Measurements from ENCODE around the gene STEAP3.

The STEAP3 gene

DNA sequence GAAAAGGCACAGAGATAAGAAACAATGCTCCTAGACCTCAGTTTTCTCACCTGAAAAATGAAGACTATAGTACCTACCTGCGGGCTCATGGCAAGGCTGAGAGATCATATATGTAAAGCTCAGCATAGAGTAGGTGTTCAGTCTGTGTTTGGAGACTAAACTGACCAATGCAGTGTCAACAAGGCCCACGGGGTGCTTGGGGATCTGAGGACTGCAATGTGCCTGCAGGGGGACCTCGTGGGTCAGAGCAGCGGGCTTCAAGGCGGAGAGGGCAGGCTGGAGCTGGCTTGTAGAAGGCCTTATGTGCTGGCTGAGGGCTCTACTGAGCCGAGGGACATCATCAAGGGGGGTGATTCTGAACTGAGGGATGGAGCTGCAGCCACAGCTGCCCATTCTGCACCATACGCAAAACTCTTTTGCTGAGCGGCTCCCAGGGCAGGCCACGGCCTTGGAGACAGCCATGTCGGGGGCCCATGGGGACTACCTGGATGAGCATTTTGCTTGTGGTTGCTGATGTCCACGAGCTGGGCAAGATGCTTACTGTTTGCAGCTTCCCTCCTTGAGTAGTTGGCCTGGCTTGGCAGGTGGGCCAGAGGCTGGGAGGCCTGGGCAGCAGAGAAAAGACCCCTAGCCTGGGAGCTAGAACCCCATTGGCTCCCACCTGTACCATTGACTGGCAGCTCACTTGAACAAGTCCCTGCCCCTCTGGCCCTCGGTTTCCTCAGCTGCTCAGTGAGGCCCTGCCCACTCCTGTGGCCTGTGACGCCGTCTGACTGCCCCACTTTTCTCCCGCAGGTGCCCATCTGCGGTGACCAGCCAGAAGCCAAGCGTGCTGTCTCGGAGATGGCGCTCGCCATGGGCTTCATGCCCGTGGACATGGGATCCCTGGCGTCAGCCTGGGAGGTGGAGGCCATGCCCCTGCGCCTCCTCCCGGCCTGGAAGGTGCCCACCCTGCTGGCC is 23.5 kb downstream of the STEAP3 start:
- Histone ChIP-seq H3K23ac (ENCODE audit: low read length) (no peak overlapping the region), H2BK12ac (ENCODE audit: low read length) (no peak overlapping the region), H2BK5ac (ENCODE audit: low read depth, low read length, poor library complexity) (no peak overlapping the region), H3K36me3 (ENCODE audit: control insufficient read depth in 1 of 2, insufficient read depth in 2 of 2, low read length in 2 of 2) (no peaks in the 10 kb centered on the region), H3K4me1 (ENCODE audit: control insufficient read depth in 1 of 2, insufficient read depth in 2 of 2, low read length in 2 of 2) (peaks cover 0 to 4% of the 10 kb centered on the region in 2 experiments), H3K27ac (ENCODE audit: low read depth, low read length) (no peak overlapping the region), H3K4me3 (ENCODE audit: low read depth, low read length) (no peak overlapping the region), H2AFZ (ENCODE audit: insufficient read depth, low read length, poor library complexity) (no peak overlapping the region), H3K4me2 (ENCODE audit: low read length) (no peak overlapping the region), H4K91ac (ENCODE audit: low read depth, low read length) (no peak overlapping the region), H3K4ac (ENCODE audit: low read depth, low read length) (no peak overlapping the region), H3K9me3 (ENCODE audit: insufficient read depth, low read depth, low read length) (no peaks in the 10 kb centered on the region), H4K8ac (ENCODE audit: low read depth, low read length) (no peak overlapping the region), H4K12ac (ENCODE audit: low read depth, low read length) (no peak overlapping the region), H3K27me3 (ENCODE audit: insufficient read depth, low read length) (no peaks in the 10 kb centered on the region), H3K79me1 (ENCODE audit: low read length) (peaks cover 2% of the 10 kb centered on the region), H3K9ac (ENCODE audit: low read length) (no peak overlapping the region), H2BK120ac (ENCODE audit: insufficient read depth, low read length, poor library complexity) (no peak overlapping the region), H3K14ac (ENCODE audit: low read length) (no peak overlapping the region), H3K18ac (ENCODE audit: low read length) (no peak overlapping the region), H3K79me2 (ENCODE audit: control insufficient read depth, insufficient read depth, low read length, poor library complexity) (no peaks in the 10 kb centered on the region), H2AK5ac (ENCODE audit: low read length) (no peak overlapping the region)
- DNase-seq, result no peak
- WGBS (ENCODE audit: extremely low coverage, insufficient coverage, insufficient read length), result no CpG with 5 or more reads among the region's 24 CpGs

GRCh38 chr2:119247844-119248271 is 24.2 kb downstream of the STEAP3 start:
- H3K23ac ChIP-seq (ENCODE audit: low read length), result no peak overlapping the region
- no peak overlapping the region for H2AK5ac ChIP-seq (ENCODE audit: low read length)
- H3K4ac ChIP-seq (ENCODE audit: low read depth, low read length), result no peak overlapping the region
- H3K79me1 ChIP-seq (ENCODE audit: low read length), result no peaks in the 10 kb centered on the region
- no peak overlapping the region for H3K14ac ChIP-seq (ENCODE audit: low read length)
- no peak overlapping the region for H3K18ac ChIP-seq (ENCODE audit: low read length)
- no peak overlapping the region for H4K91ac ChIP-seq (ENCODE audit: low read depth, low read length)
- no peak overlapping the region for H2BK120ac ChIP-seq (ENCODE audit: insufficient read depth, low read length, poor library complexity)
- no peaks in the 10 kb centered on the region for H3K27me3 ChIP-seq (ENCODE audit: insufficient read depth, low read length)
- no peak overlapping the region for H2BK12ac ChIP-seq (ENCODE audit: low read length)
- no peaks in the 10 kb centered on the region for H3K36me3 ChIP-seq (ENCODE audit: control insufficient read depth in 1 of 2, insufficient read depth in 2 of 2, low read length in 2 of 2)
- no peak overlapping the region for H3K9ac ChIP-seq (ENCODE audit: low read length)
- H2BK5ac ChIP-seq (ENCODE audit: low read depth, low read length, poor library complexity), result no peak overlapping the region
- WGBS (ENCODE audit: extremely low coverage, insufficient coverage, insufficient read length), result no CpG with 5 or more reads among the region's 29 CpGs
- no peak overlapping the region for H3K4me2 ChIP-seq (ENCODE audit: low read length)
- no peak overlapping the region for H3K27ac ChIP-seq (ENCODE audit: low read depth, low read length)
- H4K12ac ChIP-seq (ENCODE audit: low read depth, low read length), result no peak overlapping the region
- H3K4me3 ChIP-seq (ENCODE audit: low read depth, low read length), result no peak overlapping the region
- H2AFZ ChIP-seq (ENCODE audit: insufficient read depth, low read length, poor library complexity), result no peak overlapping the region
- no peak for DNase-seq
- no peaks in the 10 kb centered on the region for H3K9me3 ChIP-seq (ENCODE audit: insufficient read depth, low read depth, low read length)
- no peaks in the 10 kb centered on the region for H3K79me2 ChIP-seq (ENCODE audit: control insufficient read depth, insufficient read depth, low read length, poor library complexity)
- H3K4me1 ChIP-seq (ENCODE audit: control insufficient read depth in 1 of 2, insufficient read depth in 2 of 2, low read length in 2 of 2), result peaks cover 0 to 4% of the 10 kb centered on the region in 2 experiments
- H4K8ac ChIP-seq (ENCODE audit: low read depth, low read length), result no peak overlapping the region

- WGBS (ENCODE audit: extremely low coverage, insufficient coverage, insufficient read length), result no CpG with 5 or more reads among the region's 7 CpGs
- no peak overlapping the region for H2AK5ac ChIP-seq (ENCODE audit: low read length)
- H3K4ac ChIP-seq (ENCODE audit: low read depth, low read length), result no peak overlapping the region
- H3K27ac ChIP-seq (ENCODE audit: low read depth, low read length), result no peak overlapping the region
- no peak overlapping the region for H4K91ac ChIP-seq (ENCODE audit: low read depth, low read length)
- no peaks in the 10 kb centered on the region for H3K36me3 ChIP-seq (ENCODE audit: control insufficient read depth in 1 of 2, insufficient read depth in 2 of 2, low read length in 2 of 2)
- no peak overlapping the region for H2BK12ac ChIP-seq (ENCODE audit: low read length)
- no peak for DNase-seq
- H2AFZ ChIP-seq (ENCODE audit: insufficient read depth, low read length, poor library complexity), result no peak overlapping the region
- no peak overlapping the region for H2BK120ac ChIP-seq (ENCODE audit: insufficient read depth, low read length, poor library complexity)
- H3K9ac ChIP-seq (ENCODE audit: low read length), result no peak overlapping the region
- H4K12ac ChIP-seq (ENCODE audit: low read depth, low read length), result no peak overlapping the region
- H3K4me1 ChIP-seq (ENCODE audit: control insufficient read depth in 1 of 2, insufficient read depth in 2 of 2, low read length in 2 of 2), result peaks cover 0 to 4% of the 10 kb centered on the region in 2 experiments
- no peak overlapping the region for H3K23ac ChIP-seq (ENCODE audit: low read length)
- no peak overlapping the region for H3K4me2 ChIP-seq (ENCODE audit: low read length)
- no peak overlapping the region for H2BK5ac ChIP-seq (ENCODE audit: low read depth, low read length, poor library complexity)
- no peak overlapping the region for H4K8ac ChIP-seq (ENCODE audit: low read depth, low read length)
- H3K27me3 ChIP-seq (ENCODE audit: insufficient read depth, low read length), result no peaks in the 10 kb centered on the region
- H3K79me2 ChIP-seq (ENCODE audit: control insufficient read depth, insufficient read depth, low read length, poor library complexity), result no peaks in the 10 kb centered on the region
- H3K4me3 ChIP-seq (ENCODE audit: low read depth, low read length), result no peak overlapping the region
- no peaks in the 10 kb centered on the region for H3K9me3 ChIP-seq (ENCODE audit: insufficient read depth, low read depth, low read length)
- H3K18ac ChIP-seq (ENCODE audit: low read length), result no peak overlapping the region
- no peak overlapping the region for H3K14ac ChIP-seq (ENCODE audit: low read length)
- no peaks in the 10 kb centered on the region for H3K79me1 ChIP-seq (ENCODE audit: low read length)
These were observed 24.7 kb downstream of the STEAP3 start for GRCh38 chr2:119248311-119248710.

DNA sequence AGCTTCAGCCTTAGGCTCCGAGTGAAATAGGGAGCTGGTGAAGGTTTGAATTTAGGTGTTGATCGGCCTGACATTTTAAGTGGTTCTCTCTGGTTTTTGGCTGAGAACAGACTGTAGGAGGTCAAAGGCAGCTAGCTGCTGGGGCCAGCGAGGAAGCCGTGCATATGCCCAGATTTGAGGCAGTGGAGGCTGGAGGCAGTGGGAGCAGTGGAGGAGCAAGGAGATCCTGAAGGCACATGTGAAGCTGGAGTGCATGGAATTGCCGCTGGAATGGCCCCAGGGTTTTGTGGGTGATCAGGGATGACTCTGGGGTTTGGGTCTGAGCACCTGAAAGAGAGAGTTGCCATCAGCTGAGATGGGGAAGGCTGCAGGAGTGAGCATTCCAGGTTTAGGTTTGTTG is 25.1 kb downstream of the STEAP3 start:
- Histone ChIP-seq H3K4me1 (ENCODE audit: control insufficient read depth in 1 of 2, insufficient read depth in 2 of 2, low read length in 2 of 2) (no peaks in the 10 kb centered on the region), H2BK12ac (ENCODE audit: low read length) (no peak overlapping the region), H3K9ac (ENCODE audit: low read length) (peak overlapping the region; percentile 24), H4K12ac (ENCODE audit: low read depth, low read length) (no peak overlapping the region), H3K9me3 (ENCODE audit: insufficient read depth, low read depth, low read length) (no peaks in the 10 kb centered on the region), H4K91ac (ENCODE audit: low read depth, low read length) (no peak overlapping the region), H3K79me2 (ENCODE audit: control insufficient read depth, insufficient read depth, low read length, poor library complexity) (no peaks in the 10 kb centered on the region), H2BK120ac (ENCODE audit: insufficient read depth, low read length, poor library complexity) (no peak overlapping the region), H3K14ac (ENCODE audit: low read length) (no peak overlapping the region), H3K23ac (ENCODE audit: low read length) (no peak overlapping the region), H3K27ac (ENCODE audit: low read depth, low read length) (no peak overlapping the region), H3K18ac (ENCODE audit: low read length) (no peak overlapping the region), H2AFZ (ENCODE audit: insufficient read depth, low read length, poor library complexity) (no peak overlapping the region), H3K79me1 (ENCODE audit: low read length) (no peaks in the 10 kb centered on the region), H2AK5ac (ENCODE audit: low read length) (no peak overlapping the region), H3K36me3 (ENCODE audit: control insufficient read depth in 1 of 2, insufficient read depth in 2 of 2, low read length in 2 of 2) (no peaks in the 10 kb centered on the region), H3K27me3 (ENCODE audit: insufficient read depth, low read length) (no peaks in the 10 kb centered on the region), H2BK5ac (ENCODE audit: low read depth, low read length, poor library complexity) (no peak overlapping the region), H4K8ac (ENCODE audit: low read depth, low read length) (no peak overlapping the region), H3K4ac (ENCODE audit: low read depth, low read length) (no peak overlapping the region), H3K4me3 (ENCODE audit: low read depth, low read length) (no peak overlapping the region), H3K4me2 (ENCODE audit: low read length) (no peak overlapping the region)
- no peak for DNase-seq
- no CpG with 5 or more reads among the region's 5 CpGs for WGBS (ENCODE audit: extremely low coverage, insufficient coverage, insufficient read length)
